Stimulated activated CD8-positive, alpha-beta memory T cell treated with anti-CD3 and anti-CD28 coated beads, Interleukin-7, amount 100 ng/mL, for 48 hours (primary cell): ENCODE data around the gene OR5L1.

ENCODE experiments used
- DNase-seq, 2 donors: peaks; one replicate each; pipeline ENCODE4 v3.0.0-alpha.2; 2020; ENCODE audit warnings: low read depth in 1 of 2; ENCODE audit errors: extremely low read depth in 1 of 2

OR5L1 gene

DNA sequence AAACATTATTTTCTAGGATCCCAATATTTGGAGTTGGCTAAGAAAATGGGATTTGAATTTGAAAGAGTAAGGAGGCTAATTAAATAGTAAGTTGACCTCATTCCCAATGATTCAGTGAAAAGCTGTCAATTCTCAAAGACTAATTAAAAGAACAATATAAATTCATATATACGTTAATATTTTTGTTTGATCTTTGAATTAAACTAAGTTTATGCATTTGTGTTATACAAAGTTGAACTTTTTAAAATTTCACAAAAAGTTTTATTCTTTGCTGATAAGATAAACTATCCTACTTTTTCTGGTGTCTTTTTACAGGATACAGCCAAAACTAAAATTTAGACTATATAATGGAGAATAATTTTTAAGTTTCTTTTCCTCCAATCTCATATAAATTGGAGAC lies at the start of gene OR5L1:
Gene OR5L1 (plus strand): TSS at position 301 of the 400 bp plus-strand sequence. CDS start 100 bp downstream, outside the sequence.
- no peak for DNase-seq

DNA sequence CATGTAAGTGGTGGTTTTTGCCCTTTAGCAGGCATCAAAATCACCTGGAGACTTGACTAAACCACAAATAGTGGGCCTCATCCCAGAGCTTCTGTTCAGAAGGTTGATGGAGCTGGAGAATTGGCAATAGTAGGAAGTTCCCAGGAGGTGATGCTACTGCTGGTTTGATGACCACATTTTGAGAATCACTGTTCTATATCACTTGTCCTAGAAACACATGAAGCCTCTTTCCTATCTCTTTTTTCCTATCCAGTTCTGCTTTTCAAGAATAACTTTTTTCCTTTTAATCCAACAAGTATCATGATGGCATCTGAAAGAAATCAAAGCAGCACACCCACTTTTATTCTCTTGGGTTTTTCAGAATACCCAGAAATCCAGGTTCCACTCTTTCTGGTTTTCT lies 38.0 kb upstream of the OR5L1 start, which contains the start of gene OR5D13:
Gene OR5D13 (plus strand): TSS at position 301 of the 400 bp plus-strand sequence. CDS start 0 bp downstream, at position 301.
- no peak for DNase-seq

DNA sequence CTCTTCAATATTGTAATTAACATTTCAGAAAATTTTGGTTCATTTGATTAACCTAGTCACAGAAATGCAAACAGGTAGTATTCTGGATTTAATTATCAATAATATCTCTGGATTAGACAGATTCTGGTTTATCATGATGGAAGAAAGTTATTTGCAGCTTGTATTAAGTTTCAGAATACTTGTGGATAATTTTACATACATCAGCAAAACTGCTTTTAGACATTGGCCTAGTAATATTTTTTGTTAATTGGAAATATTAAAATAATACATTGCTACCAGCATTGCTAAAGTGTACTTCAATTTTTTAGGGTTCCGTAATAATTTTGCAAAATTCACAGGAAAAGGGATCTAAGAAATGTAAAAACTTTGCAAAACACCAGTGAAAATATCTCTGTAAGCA lies 19.6 kb upstream of the OR5L1 start:
- no peak for DNase-seq

GRCh38 chr11:55793321-55793720 lies 17.8 kb upstream of the OR5L1 start:
- DNase-seq: no peak

- no peak for DNase-seq
Observed at GRCh38 chr11:55795256-55795655, 15.9 kb upstream of the OR5L1 start, which contains the start of gene OR5D14. OR5D14 (plus strand) TSS chr11:55795556; CDS start chr11:55795556, 0 bp downstream.

- no peak for DNase-seq
Observed at GRCh38 chr11:55806248-55806647, 4.9 kb upstream of the OR5L1 start.

GRCh38 chr11:55819330-55819729 lies 8.2 kb downstream of the OR5L1 start, which contains the start of gene OR5D18:
OR5D18 (plus strand) TSS chr11:55819630; CDS start chr11:55819630, 0 bp downstream.
- no peak for DNase-seq

GRCh38 chr11:55826919-55827318 lies 15.8 kb downstream of the OR5L1 start, which contains the start of gene OR5L2:
OR5L2 (plus strand) TSS chr11:55827219; CDS start chr11:55827219, 0 bp downstream.
- DNase-seq: no peak

DNA sequence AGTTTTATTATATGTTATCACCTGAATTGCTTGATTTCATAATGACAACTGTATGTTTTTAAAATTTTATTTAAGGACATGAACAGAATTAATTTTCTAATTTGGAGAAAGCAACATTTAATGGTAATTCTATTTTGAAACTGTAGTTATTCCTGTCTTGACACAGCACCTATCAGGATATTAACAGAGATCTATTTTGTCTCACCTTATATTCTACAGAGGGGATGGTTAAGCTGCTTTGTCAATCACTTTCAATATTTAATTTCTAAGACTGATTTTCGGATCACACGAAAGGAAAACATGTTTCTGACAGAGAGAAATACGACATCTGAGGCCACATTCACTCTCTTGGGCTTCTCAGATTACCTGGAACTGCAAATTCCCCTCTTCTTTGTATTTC lies 27.3 kb downstream of the OR5L1 start, which contains the start of gene OR5D16:
Gene OR5D16 (plus strand): TSS at position 301 of the 400 bp plus-strand sequence. CDS start 0 bp downstream, at position 301.
- DNase-seq: no peak

- DNase-seq: no peak
Observed at GRCh38 chr11:55847453-55847852, 36.3 kb downstream of the OR5L1 start.

GRCh38 chr11:55849037-55849436 lies 37.9 kb downstream of the OR5L1 start:
- no peak for DNase-seq

DNA sequence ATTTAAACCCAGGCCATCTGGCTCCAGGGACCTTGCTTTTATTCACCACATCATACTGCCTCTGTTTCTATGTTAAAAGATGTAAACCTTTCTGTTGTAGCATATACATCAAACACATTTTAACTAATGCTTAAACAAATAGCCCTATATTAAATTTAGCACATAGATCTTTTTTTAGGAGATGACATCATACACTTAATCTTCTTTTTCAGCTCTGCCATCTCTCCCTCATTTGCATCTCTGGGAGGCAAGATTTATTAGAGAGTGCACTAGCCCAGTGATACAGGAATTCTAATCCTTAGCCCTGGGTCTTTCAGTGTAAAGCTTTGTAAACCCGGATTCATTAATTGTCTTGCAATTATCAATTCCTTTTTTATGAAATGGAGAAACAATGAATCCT lies 41.0 kb downstream of the OR5L1 start:
- no peak for DNase-seq

- no peak for DNase-seq
Observed at GRCh38 chr11:55854704-55855103, 43.5 kb downstream of the OR5L1 start.
